NCI-H1105 (cell line): ENCODE results near the gene PCDHB9.
"Not testable (repeated sequence)": the region's sequence is repeated elsewhere in the genome, so short reads cannot be mapped to it uniquely, and the experiment has no call there.

Source experiments
- DNase-seq: peaks from one replicate; lab custom pipeline; 2025; lab: John Stamatoyannopoulos, UW

The PCDHB9 gene

DNA sequence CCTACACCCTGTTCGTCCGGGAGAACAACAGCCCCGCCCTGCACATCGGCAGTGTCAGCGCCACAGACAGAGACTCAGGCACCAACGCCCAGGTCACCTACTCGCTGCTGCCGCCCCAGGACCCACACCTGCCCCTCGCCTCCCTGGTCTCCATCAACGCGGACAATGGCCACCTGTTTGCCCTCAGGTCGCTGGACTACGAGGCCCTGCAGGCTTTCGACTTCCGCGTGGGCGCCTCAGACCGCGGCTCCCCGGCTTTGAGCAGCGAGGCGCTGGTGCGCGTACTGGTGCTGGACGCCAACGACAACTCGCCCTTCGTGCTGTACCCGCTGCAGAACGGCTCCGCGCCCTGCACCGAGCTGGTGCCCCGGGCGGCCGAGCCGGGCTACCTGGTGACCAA is 1.7 kb downstream of the PCDHB9 start:
- not testable (repeated sequence) for DNase-seq

DNA sequence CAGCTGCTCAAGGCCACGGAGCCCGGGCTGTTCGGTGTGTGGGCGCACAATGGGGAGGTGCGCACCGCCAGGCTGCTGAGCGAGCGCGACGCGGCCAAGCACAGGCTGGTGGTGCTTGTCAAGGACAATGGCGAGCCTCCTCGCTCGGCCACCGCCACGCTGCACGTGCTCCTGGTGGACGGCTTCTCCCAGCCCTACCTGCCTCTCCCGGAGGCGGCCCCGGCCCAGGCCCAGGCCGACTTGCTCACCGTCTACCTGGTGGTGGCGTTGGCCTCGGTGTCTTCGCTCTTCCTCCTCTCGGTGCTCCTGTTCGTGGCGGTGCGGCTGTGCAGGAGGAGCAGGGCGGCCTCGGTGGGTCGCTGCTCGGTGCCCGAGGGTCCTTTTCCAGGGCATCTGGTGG is 2.2 kb downstream of the PCDHB9 start:
- DNase-seq = not testable (repeated sequence)

DNA sequence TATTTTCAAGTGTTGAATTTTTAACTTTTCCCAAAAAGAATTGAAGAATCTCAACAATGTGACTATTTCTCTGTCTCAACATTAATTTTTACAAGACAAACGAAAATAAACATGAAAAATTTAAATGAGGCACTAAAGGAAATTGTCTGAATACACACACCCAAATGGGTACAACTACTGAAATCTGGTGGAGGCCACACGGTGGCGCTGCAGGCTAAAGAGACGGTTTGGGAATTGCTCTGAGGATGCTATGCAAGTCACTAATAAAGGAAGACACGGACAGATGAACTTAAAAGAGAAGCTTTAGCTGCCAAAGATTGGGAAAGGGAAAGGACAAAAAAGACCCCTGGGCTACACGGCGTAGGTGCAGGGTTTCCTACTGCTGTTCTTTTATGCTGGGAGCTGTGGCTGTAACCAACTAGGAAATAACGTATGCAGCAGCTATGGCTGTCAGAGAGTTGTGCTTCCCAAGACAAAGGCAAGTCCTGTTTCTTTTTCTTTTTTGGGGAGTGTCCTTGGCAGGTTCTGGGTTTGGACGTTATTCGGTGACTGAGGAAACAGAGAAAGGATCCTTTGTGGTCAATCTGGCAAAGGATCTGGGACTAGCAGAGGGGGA is 5.3 kb downstream of the PCDHB9 start, which contains the start of gene PCDHB10:
TSS of gene PCDHB10 (plus strand) at position 244 of the 616 bp plus-strand sequence. CDS start at position 444, 200 bp downstream.
- DNase-seq = no peak

DNA sequence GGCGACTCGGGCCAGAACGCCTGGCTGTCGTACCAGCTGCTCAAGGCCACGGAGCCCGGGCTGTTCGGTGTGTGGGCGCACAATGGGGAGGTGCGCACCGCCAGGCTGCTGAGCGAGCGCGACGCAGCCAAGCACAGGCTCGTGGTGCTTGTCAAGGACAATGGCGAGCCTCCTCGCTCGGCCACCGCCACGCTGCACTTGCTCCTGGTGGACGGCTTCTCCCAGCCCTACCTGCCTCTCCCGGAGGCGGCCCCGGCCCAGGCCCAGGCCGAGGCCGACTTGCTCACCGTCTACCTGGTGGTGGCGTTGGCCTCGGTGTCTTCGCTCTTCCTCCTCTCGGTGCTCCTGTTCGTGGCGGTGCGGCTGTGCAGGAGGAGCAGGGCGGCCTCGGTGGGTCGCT is 7.4 kb downstream of the PCDHB9 start:
- not testable (repeated sequence) for DNase-seq

DNA sequence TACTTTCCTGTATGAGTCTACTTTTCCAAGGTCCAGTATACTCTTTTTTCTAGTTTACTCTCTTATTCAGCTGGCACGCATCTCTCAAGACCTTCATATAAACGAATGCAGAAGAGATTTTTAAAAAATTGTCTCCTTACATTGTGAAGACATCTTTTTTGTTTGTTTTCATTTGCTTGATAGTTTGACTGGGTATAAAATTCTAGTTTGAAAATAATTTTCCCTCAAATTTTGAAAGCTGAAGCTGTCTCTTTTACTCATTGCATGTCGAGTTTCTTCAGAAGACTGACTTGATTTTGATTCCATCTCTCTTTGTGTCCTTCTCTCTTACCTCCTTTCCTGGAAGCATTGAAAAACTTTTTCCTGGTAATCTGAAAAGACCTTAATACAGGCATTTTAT is 9.4 kb downstream of the PCDHB9 start:
- no peak for DNase-seq

DNA sequence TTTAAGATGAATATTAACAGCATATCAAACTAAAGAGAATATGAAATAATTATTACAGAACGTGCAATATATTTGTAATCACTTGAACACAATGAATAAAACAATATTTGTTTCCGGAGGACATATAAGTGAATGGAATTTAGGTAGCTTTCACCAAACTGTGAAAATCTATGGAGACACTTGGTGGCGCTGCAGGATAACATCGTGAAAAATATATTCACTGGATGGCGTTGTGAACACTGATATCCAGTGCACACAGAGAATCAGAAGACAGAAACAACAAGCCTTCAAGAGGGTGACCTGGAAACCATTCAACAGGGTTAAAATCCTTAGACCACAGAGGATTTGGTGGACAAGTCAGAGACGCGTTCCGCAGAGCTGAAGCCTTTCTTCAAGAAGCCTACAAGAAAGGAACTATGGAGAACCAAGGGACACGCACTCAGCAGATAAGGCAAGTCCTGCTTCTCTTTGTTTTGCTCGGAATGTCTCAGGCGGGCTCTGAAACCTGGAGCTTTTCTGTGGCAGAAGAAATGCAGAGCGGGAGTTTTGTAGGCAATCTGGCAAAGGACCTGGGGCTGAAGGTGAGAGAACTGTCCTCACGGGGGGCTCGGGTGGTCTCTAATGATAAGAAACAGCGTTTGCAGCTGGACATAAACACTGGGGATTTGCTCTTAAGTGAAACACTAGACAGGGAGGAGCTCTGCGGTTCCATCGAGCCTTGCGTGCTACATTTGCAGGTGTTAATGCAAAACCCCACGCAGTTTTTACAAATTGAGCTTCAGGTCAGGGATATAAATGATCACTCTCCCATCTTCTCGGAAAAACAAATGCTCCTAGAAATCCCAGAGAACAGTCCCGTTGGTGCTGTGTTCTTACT is 12.6 kb downstream of the PCDHB9 start, which contains the start of gene PCDHB11:
TSS of gene PCDHB11 (plus strand) at position 269 of the 877 bp plus-strand sequence. CDS start at position 417, 148 bp downstream.
- peak; percentile 58 for DNase-seq

DNA sequence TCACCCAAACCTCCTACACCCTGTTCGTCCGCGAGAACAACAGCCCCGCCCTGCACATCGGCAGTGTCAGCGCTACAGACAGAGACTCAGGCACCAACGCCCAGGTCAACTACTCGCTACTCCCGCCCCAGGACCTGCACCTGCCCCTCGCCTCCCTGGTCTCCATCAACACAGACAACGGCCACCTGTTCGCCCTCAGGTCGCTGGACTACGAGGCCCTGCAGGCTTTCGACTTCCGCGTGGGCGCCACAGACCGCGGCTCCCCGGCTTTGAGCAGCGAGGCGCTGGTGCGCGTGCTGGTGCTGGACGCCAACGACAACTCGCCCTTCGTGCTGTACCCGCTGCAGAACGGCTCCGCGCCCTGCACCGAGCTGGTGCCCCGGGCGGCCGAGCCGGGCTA is 14.2 kb downstream of the PCDHB9 start:
- DNase-seq = not testable (repeated sequence)

DNA sequence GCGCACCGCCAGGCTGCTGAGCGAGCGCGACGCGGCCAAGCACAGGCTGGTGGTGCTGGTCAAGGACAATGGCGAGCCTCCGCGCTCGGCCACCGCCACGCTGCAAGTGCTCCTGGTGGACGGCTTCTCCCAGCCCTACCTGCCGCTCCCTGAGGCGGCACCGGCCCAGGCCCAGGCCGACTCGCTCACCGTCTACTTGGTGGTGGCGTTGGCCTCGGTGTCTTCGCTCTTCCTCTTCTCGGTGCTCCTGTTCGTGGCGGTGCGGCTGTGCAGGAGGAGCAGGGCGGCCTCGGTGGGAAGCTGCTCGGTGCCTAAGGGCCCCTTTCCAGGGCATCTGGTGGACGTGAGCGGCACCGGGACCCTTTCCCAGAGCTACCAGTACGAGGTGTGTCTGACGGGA is 14.7 kb downstream of the PCDHB9 start:
- not testable (repeated sequence) for DNase-seq

DNA sequence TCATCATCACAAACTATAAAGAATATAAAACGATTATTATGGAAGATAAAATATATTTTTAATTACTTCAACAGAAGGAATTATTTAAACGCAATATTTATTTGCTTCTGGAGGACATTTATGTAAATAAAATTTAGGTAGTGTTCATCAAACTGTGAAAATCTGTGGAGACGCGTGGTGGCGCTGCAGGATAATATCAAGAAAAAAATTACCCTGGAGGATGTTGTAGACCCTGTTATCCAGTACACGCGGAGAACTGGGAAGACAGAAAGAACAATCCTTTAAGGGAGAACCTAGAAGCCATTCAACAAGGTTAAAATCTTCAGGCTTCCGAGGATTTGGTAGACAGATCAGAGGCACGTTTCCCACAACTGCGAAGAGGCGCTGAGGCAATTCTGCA is 21.5 kb downstream of the PCDHB9 start, which contains the start of gene PCDHB12:
TSS of gene PCDHB12 (plus strand) at position 242 of the 400 bp plus-strand sequence. CDS start 189 bp downstream, outside the sequence.
- no peak for DNase-seq

DNA sequence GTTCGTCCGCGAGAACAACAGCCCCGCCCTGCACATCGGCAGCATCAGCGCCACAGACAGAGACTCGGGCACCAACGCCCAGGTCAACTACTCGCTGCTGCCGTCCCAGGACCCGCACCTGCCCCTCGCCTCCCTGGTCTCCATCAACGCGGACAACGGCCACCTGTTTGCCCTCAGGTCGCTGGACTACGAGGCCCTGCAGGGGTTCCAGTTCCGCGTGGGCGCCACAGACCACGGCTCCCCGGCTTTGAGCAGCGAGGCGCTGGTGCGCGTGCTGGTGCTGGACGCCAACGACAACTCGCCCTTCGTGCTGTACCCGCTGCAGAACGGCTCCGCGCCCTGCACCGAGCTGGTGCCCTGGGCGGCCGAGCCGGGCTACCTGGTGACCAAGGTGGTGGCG is 23.3 kb downstream of the PCDHB9 start:
- DNase-seq = not testable (repeated sequence)

DNA sequence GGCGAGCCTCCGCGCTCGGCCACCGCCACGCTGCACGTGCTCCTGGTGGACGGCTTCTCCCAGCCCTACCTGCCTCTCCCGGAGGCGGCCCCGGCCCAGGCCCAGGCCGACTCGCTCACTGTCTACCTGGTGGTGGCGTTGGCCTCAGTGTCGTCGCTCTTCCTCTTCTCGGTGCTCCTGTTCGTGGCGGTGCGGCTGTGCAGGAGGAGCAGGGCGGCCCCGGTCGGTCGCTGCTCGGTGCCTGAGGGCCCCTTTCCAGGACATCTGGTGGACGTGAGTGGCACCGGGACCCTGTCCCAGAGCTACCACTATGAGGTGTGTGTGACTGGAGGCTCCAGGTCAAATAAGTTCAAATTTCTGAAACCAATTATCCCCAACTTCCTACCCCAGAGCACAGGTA is 23.9 kb downstream of the PCDHB9 start:
- not testable (repeated sequence) for DNase-seq

DNA sequence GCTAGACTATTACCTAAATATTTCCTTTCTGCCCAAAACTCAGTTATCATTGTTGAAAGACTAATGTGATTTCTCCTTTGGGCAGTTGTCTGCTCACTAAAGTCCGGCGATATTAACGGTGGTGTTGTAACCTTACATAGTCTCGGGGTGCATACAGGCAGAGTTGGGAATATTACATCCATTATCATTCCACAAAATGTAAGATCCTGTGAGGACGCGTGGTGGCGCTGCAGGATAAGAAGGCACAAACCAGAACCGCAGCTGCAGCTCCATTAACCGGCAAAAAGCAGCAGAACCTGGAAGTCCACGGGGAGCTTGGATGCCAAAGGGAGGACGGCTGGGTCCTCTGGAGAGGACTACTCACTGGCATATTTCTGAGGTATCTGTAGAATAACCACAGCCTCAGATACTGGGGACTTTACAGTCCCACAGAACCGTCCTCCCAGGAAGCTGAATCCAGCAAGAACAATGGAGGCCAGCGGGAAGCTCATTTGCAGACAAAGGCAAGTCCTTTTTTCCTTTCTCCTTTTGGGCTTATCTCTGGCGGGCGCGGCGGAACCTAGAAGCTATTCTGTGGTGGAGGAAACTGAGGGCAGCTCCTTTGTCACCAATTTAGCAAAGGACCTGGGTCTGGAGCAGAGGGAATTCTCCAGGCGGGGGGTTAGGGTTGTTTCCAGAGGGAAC is 26.8 kb downstream of the PCDHB9 start, which contains the start of gene PCDHB13:
TSS of gene PCDHB13 (plus strand) at position 264 of the 684 bp plus-strand sequence. CDS start at position 469, 205 bp downstream.
- not testable (repeated sequence) for DNase-seq

DNA sequence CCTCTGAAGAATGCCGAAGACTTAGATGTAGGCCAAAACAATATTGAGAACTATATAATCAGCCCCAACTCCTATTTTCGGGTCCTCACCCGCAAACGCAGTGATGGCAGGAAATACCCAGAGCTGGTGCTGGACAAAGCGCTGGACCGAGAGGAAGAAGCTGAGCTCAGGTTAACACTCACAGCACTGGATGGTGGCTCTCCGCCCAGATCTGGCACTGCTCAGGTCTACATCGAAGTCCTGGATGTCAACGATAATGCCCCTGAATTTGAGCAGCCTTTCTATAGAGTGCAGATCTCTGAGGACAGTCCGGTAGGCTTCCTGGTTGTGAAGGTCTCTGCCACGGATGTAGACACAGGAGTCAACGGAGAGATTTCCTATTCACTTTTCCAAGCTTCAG is 27.6 kb downstream of the PCDHB9 start:
- DNase-seq = not testable (repeated sequence)

DNA sequence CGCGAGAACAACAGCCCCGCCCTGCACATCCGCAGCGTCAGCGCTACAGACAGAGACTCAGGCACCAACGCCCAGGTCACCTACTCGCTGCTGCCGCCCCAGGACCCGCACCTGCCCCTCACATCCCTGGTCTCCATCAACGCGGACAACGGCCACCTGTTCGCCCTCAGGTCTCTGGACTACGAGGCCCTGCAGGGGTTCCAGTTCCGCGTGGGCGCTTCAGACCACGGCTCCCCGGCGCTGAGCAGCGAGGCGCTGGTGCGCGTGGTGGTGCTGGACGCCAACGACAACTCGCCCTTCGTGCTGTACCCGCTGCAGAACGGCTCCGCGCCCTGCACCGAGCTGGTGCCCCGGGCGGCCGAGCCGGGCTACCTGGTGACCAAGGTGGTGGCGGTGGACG is 28.5 kb downstream of the PCDHB9 start:
- DNase-seq = not testable (repeated sequence)

DNA sequence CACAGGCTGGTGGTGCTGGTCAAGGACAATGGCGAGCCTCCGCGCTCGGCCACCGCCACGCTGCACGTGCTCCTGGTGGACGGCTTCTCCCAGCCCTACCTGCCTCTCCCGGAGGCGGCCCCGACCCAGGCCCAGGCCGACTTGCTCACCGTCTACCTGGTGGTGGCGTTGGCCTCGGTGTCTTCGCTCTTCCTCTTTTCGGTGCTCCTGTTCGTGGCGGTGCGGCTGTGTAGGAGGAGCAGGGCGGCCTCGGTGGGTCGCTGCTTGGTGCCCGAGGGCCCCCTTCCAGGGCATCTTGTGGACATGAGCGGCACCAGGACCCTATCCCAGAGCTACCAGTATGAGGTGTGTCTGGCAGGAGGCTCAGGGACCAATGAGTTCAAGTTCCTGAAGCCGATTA is 29.1 kb downstream of the PCDHB9 start:
- not testable (repeated sequence) for DNase-seq

DNA sequence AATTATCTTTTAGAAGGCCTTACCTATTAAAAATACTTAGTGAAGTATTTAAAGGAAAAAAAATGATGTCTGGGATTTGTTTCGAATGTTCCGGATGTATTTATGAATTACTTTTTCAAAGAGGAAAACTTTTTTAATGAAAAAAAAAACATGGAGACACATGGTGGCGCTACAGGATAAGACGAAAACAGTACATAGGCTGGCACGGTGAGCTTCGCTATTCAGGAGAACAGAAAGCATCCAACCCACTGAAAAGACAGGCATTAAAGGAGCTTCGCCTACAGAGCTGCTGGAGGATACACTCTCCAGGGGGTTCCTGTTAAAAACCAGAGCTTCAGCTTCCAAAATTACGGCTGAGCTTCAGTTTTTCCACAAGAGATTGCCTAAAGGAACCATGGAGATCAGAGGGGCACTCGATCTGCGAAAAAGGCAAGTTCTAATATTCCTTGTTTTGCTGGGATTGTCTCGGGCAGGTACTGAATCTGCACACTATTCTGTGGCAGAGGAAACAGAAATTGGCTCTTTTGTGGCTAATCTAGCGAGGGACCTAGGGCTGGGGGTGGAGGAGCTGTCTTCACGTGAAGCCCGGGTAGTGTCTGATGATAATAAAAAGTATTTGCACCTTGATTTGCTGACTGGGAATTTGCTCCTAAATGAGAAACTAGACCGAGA is 36.3 kb downstream of the PCDHB9 start, which contains the start of gene PCDHB14:
TSS of gene PCDHB14 (plus strand) at position 232 of the 672 bp plus-strand sequence. CDS start at position 395, 163 bp downstream.
- DNase-seq = peak; percentile 50

DNA sequence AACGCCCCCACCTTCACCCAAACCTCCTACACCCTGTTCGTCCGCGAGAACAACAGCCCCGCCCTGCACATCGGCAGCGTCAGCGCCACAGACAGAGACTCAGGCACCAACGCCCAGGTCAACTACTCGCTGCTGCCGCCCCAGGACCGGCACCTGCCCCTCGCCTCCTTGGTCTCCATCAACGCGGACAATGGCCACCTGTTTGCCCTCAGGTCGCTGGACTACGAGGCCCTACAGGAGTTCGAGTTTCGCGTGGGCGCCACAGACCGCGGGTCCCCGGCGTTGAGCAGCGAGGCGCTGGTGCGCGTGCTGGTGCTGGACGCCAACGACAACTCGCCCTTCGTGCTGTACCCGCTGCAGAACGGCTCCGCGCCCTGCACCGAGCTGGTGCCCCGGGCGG is 37.9 kb downstream of the PCDHB9 start:
- DNase-seq = not testable (repeated sequence)

DNA sequence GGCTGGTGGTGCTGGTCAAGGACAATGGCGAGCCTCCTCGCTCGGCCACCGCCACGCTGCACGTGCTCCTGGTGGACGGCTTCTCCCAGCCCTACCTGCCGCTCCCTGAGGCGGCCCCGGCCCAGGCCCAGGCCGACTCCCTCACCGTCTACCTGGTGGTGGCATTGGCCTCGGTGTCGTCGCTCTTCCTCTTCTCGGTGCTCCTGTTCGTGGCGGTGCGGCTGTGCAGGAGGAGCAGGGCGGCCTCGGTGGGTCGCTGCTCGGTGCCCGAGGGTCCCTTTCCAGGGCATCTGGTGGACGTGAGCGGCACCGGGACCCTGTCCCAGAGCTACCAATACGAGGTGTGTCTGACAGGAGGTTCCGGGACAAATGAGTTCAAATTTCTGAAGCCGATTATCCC is 38.5 kb downstream of the PCDHB9 start:
- DNase-seq = not testable (repeated sequence)

DNA sequence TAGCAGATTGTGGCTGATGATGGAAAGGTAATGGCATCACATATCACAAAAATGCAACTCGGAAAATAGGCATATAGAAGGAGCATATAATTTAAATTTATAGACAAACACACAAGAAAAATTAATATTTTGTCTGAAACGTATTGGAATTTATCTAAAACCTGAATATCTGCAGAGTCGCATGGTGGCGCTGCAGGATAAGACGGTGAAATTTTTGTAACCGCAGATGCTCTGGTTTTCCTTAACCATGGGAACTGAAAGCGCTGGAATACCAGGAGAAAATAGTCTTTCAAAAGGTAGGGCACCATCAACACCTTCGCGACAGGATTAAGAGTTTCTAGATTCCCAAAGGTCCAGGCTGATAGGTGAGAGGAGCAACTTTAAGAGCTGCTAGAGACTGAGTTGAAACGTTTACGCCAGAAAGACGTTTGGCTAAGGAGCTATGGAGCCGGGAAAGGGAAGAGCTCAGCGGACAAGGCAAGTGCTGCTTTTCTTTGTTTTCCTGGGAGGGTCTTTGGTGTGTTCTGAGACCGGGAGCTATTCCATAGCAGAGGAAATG is 47.2 kb downstream of the PCDHB9 start:
- DNase-seq = no peak

DNA sequence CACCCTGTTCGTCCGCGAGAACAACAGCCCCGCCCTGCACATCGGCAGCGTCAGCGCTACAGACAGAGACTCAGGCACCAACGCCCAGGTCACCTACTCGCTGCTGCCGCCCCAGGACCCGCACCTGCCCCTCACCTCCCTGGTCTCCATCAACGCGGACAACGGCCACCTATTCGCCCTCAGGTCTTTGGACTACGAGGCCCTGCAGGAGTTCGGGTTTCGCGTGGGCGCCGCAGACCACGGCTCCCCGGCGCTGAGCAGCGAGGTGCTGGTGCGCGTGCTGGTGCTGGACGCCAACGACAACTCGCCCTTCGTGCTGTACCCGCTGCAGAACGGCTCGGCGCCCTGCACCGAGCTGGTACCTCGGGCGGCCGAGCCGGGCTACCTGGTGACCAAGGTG is 49.0 kb downstream of the PCDHB9 start:
- not testable (repeated sequence) for DNase-seq
